GM23248 (cell line): Measurements from ENCODE around the gene NKX1-1. TPM values are rescaled to one million over a fixed set of nuclear protein-coding genes. Genes with fewer than 3 reads are reported as not detected.

Source experiments
- DNase-seq: peaks from one replicate; pipeline ENCODE4 v3.0.0-alpha.2; 2015
- H2AFZ ChIP-seq: fragments of 200-600 bp; sonication (generic); 2 replicates; pipeline ENCODE4 v1.6.1; 2016; ENCODE audit warnings: antibody characterized with exemption
- H3F3A ChIP-seq: fragments of 200-600 bp; sonication (generic); 2 replicates; pipeline ENCODE4 v1.6.1; 2016; ENCODE audit warnings: mild to moderate bottlenecking, antibody characterized with exemption, mixed run types; ENCODE audit not compliant: insufficient read depth
- H3K27ac ChIP-seq: fragments of 200-600 bp; sonication (generic); 2 replicates; pipeline ENCODE4 v1.5.1; 2016; ENCODE audit warnings: mild to moderate bottlenecking
- H3K27me3 ChIP-seq: fragments of 200-600 bp; sonication (generic); replicated peaks from 2 replicates; pipeline ENCODE4 v1.6.1; 2016; ENCODE audit warnings: mild to moderate bottlenecking; ENCODE audit not compliant: insufficient read depth
- H3K36me3 ChIP-seq: fragments of 200-600 bp; sonication (generic); 2 replicates; pipeline ENCODE4 v1.6.1; 2016; ENCODE audit warnings: low read depth, mild to moderate bottlenecking
- H3K4me1 ChIP-seq: fragments of 200-600 bp; sonication (generic); 2 replicates; pipeline ENCODE4 v1.6.1; 2016; ENCODE audit warnings: mild to moderate bottlenecking; ENCODE audit not compliant: insufficient read depth
- H3K4me2 ChIP-seq: fragments of 200-600 bp; sonication (generic); one replicate; pipeline ENCODE4 v1.6.1; 2016; ENCODE audit warnings: mild to moderate bottlenecking; ENCODE audit not compliant: unreplicated experiment
- H3K4me3 ChIP-seq: fragments of 200-600 bp; sonication (generic); 2 replicates; pipeline ENCODE4 v1.5.1; 2016; ENCODE audit warnings: mild to moderate bottlenecking
- H3K79me2 ChIP-seq: fragments of 200-600 bp; sonication (generic); 2 replicates; pipeline ENCODE4 v1.6.1; 2016; ENCODE audit warnings: mild to moderate bottlenecking; ENCODE audit not compliant: insufficient read depth
- H3K9ac ChIP-seq: fragments of 200-600 bp; sonication (generic); 2 replicates; pipeline ENCODE4 v1.6.1; 2016; ENCODE audit warnings: mild to moderate bottlenecking
- H3K9me2 ChIP-seq: fragments of 200-600 bp; sonication (generic); 2 replicates; pipeline ENCODE4 v1.6.1; 2016; ENCODE audit warnings: mixed run types, mild to moderate bottlenecking, moderate library complexity; ENCODE audit not compliant: insufficient read depth
- H3K9me3 ChIP-seq: fragments of 200-600 bp; sonication (generic); one replicate; pipeline ENCODE4 v1.6.1; 2017; ENCODE audit warnings: low read depth
- H4K20me1 ChIP-seq: fragments of 200-600 bp; sonication (generic); 2 replicates; pipeline ENCODE4 v1.6.0; 2016; ENCODE audit not compliant: insufficient read depth
- EZH2 ChIP-seq: fragments of 200-600 bp; sonication (generic); IDR thresholded peaks from 2 replicates; pipeline ENCODE4 v1.6.1; 2018; ENCODE audit warnings: antibody characterized with exemption, mild to moderate bottlenecking; ENCODE audit not compliant: insufficient read depth, poor library complexity, severe bottlenecking
- EZH2phosphoT487 ChIP-seq: fragments of 200-600 bp; sonication (generic); IDR thresholded peaks from 2 replicates; pipeline ENCODE4 v1.6.1; 2018; ENCODE audit warnings: antibody characterized with exemption, moderate library complexity, mild to moderate bottlenecking, low read depth; ENCODE audit not compliant: insufficient read depth
- WGBS, 2 experiments: methylation state at CpG; one replicate each; pipeline ENCODE4 v1.1.6; 2015 to 2017; ENCODE audit warnings: low lambda C conversion rate in 2 of 2, low coverage in 1 of 2; ENCODE audit errors: missing lambda C conversion rate in 2 of 2; 5-methylcytosine and 5-hydroxymethylcytosine counted together
- in situ Hi-C: fragments of 300-500 bp; cut with MboI; formaldehyde crosslinking; loops from 2 replicates; pipeline ENCODE4 v1.15.0; 2020
- polyA plus RNA-seq: library from polyadenylated mRNA; unstranded; fragments of >200 nt; fragmentation: Nextera tagmentation; extraction: Ambion mirVana; gene quantifications from 2 replicates; pipeline ENCODE4 v1.2.1, GENCODE V29; 2016
- total RNA-seq: library from RNA; depleted of rRNA; stranded (reverse); fragments of >200 nt; shearing (Covaris generic); gene quantifications from 2 replicates; pipeline ENCODE4 v1.2.3, GENCODE V29; 2014

NKX1-1 gene
- total and polyA plus RNA-seq, 2 experiments from 2014 or later, result not detected

DNA sequence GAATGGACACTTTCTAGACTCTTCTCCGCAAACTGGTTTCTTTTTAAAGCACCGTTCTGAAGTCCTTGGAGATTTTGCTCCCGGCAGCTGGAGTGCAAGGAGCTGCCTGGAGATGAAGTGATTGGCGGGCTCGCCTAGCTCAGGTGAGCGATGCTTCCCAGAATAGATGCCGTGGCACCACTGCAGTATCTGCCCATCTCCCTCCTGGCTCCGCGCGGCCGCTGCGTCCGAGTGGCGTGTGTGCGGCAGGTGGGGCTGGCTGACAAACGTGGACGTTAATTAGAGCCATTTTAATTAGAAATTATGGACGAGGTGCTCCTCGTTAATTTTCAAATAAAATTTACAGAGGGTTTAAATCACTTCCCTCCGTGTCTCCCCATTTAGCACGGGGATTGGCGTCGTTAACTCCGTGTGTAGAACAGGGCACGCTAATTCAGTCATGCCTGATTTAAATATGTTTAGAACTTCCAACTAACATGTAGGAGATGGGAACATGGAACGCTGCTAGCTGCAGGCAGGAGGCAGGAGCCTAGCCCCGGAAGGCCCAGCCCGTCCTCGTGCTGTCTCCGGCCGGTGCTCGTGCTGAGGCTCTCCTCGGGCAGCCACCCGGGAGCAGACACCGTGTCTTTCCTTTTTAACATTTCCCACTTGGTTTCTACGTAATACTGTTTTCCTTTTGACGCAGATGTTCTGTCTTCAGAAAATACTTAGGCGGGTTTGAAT, 47.7 kb downstream of the NKX1-1 start:
- Histone ChIP-seq H3K27ac (no peak overlapping the region), H3K9ac (no peak overlapping the region), H3F3A (no peaks in the 10 kb centered on the region), H3K4me2 (no peak overlapping the region), H3K36me3 (no peaks in the 10 kb centered on the region), H3K9me2 (no peaks in the 10 kb centered on the region), H4K20me1 (no peaks in the 10 kb centered on the region), H3K4me1 (no peaks in the 10 kb centered on the region), H3K79me2 (no peaks in the 10 kb centered on the region), H2AFZ (no peak overlapping the region), H3K27me3 (no peaks in the 10 kb centered on the region), H3K4me3 (no peak overlapping the region), H3K9me3 (no peaks in the 10 kb centered on the region)
- TF ChIP-seq EZH2phosphoT487, result no peak
- in situ Hi-C loops, result loop anchor here (10.0 kb wide), 1 partner anchor 266 kb away; no protein-coding TSS in a partner anchor
- 94 to 97% methylated on average over 38 of the region's 38 CpGs for WGBS, 2 experiments
- DNase-seq, result no peak

DNA sequence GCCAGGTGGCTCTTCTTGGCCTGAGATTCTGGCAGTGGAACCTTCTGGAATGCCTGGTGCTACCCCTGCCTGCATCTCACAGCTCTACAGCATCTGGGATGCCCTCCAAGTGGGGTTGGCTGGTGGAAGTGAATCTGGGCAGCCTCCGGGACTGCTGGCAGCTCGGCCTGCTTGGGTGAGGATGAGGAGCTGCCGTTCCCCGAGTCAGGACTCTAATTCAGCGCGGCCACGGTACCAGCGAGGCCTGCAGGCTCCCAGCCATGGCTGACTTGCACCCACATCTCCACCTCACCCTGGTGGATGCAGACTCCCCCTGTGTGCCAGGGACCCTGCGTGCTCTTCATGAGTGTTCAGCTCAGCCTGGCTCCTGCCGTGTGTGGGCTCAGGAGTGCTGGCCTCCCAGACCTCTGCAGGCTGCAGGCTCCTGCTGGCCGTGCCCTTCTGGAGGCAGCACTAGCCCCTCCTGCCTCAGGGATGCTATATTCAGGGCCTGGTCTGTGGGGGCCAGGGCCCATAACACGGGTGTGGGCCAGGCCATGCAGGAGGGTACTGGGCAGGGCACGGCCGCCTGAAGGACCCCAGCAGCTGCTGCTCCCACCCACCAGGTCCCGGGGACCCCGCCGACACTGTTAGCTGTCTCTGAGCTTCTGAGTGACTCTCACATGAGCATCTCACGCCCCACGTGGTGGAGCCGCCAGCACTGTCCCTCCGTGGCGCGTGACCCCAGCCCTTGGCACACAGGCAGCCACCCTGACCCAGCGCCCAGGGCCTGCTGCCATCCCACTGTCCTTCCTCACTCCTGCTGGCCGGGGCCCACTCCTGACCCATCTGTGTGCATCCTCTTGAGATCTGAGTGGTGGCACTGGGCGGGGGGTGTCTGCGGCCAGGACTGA, 48.6 kb downstream of the NKX1-1 start:
- Histone ChIP-seq H3K27ac (no peak overlapping the region), H3K9me2 (no peaks in the 10 kb centered on the region), H3K4me1 (no peaks in the 10 kb centered on the region), H3K27me3 (no peaks in the 10 kb centered on the region), H3K36me3 (no peaks in the 10 kb centered on the region), H3K4me3 (no peak overlapping the region), H3K79me2 (no peaks in the 10 kb centered on the region), H4K20me1 (no peaks in the 10 kb centered on the region), H2AFZ (no peak overlapping the region), H3K9me3 (no peaks in the 10 kb centered on the region), H3K4me2 (no peak overlapping the region), H3F3A (no peaks in the 10 kb centered on the region), H3K9ac (no peak overlapping the region)
- WGBS, 2 experiments, result 91 to 94% methylated on average over 27 of the region's 27 CpGs
- DNase-seq, result no peak
- TF ChIP-seq EZH2phosphoT487 (no peak), EZH2 (no peak)
- in situ Hi-C loops, result loop anchor here (10.0 kb wide), 1 partner anchor 267 kb away; no protein-coding TSS in a partner anchor

DNA sequence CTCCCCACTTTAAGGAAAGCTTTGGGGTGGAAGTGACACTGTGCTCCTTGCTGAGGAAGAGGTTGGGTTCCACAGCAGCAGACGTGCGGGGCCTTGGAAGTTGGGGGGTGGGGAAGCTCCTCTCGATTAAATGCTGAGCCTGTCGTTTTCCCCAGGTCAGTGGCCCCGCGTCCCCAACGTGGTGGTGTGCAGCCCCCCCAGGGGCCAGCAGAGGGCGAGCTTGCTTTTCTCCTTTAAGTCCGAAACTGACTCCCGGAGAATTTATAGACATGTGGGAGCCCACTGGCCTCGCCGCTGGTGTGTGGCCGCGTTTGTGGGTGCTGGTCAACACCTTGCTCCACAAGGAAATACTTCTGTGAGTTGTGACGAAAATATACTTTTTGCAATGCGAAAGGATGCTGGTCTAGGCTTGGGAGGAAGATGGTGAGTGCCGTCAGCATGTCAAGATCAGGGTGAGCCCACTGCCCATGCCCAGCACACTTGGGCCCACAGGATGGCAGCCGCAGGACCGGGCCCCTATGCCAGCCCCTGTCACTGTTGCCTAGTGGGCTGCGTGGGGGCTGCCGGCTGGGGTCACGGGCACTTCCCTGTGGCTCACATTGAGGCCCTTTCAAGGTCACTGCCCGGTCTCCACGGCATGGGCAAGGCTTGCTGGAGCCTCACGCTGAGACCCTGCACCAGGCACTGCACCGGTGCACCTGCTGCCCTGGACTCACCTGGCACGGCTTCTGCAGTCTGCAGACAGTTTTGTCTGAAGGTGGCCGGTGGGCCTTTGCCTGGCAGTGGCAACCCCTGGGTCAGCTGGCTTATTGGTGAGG, 49.9 kb downstream of the NKX1-1 start:
- peak; percentile 67 for DNase-seq
- Histone ChIP-seq H3K27me3 (no peaks in the 10 kb centered on the region), H3K9me3 (no peaks in the 10 kb centered on the region), H2AFZ (no peak overlapping the region), H3F3A (no peaks in the 10 kb centered on the region), H3K9ac (no peak overlapping the region), H3K79me2 (0 out of 2 replicates have a peak, but pooled peaks cover 2% of the 10 kb centered on the region), H3K9me2 (no peaks in the 10 kb centered on the region), H3K4me3 (no peak overlapping the region), H3K36me3 (no peaks in the 10 kb centered on the region), H3K4me1 (no peaks in the 10 kb centered on the region), H4K20me1 (no peaks in the 10 kb centered on the region), H3K4me2 (no peak overlapping the region), H3K27ac (no peak overlapping the region)
- WGBS, 2 experiments, result 56 to 57% methylated on average over 27 to 28 of the region's 28 CpGs
- TF ChIP-seq EZH2 (no peak), EZH2phosphoT487 (no peak)
- in situ Hi-C loops, result loop anchor here (10.0 kb wide), 1 partner anchor 268 kb away; no protein-coding TSS in a partner anchor

DNA sequence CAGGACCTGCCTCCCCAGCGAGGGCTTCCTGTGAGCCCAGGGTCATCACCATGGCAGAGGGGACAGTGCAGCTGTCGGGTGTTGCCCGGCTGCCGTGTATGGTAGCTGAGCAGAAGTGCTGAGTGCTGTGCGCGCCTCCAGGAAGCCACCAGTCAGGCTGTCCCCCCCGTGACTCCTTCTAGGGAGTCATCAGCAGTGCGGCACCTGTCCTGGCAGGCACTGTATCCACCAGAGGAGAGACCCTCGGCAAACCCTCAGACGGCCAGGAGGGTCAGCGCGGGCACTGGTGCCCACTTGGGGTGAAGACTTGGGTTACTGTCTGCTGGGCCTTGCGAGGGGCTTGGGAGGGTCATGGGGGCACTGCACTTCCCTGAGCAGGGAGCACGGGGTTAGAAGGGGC, 50.9 kb downstream of the NKX1-1 start:
- no peaks in the 10 kb centered on the region for H3F3A ChIP-seq
- in situ Hi-C loops, result loop anchor here (10.0 kb wide), 1 partner anchor 269 kb away; no protein-coding TSS in a partner anchor
- H3K9me2 ChIP-seq, result no peaks in the 10 kb centered on the region
- 83 to 86% methylated on average over 12 to 14 of the region's 14 CpGs for WGBS, 2 experiments
- H3K4me3 ChIP-seq, result no peak overlapping the region
- no peak overlapping the region for H3K9ac ChIP-seq
- no peaks in the 10 kb centered on the region for H3K27me3 ChIP-seq
- no peaks in the 10 kb centered on the region for H4K20me1 ChIP-seq
- H2AFZ ChIP-seq, result no peak overlapping the region
- no peak overlapping the region for H3K4me2 ChIP-seq
- no peaks in the 10 kb centered on the region for H3K4me1 ChIP-seq
- no peak for DNase-seq
- H3K9me3 ChIP-seq, result no peaks in the 10 kb centered on the region
- H3K27ac ChIP-seq, result no peak overlapping the region
- peaks cover 9% of the 10 kb centered on the region for H3K79me2 ChIP-seq
- TF ChIP-seq EZH2 (no peak), EZH2phosphoT487 (no peak)
- H3K36me3 ChIP-seq, result no peaks in the 10 kb centered on the region
